Endothelial cell of umbilical vein (primary cell): ENCODE measurements around the gene TPM1. TPM values are rescaled to one million over a fixed set of nuclear protein-coding genes. Genes with fewer than 3 reads are reported as not detected.

ENCODE experiments used
- BruUV-seq: library from RNA; stranded (reverse); fragments of 400-500 nt; replicated peaks from 2 replicates; lab custom pipeline; 2021; lab: Mats Ljungman, UMichigan
- CTCF ChIA-PET: fragments of 300-600, 350-600 bp; sonication (Branson Sonifier 250); formaldehyde crosslinking; loops from one replicate; lab custom pipeline; 2021; ENCODE audit warnings: antibody characterized with exemption, inconsistent platforms; lab: Charles Lee
- POLR2A ChIA-PET: fragments of 300-600, 350-600 bp; sonication (Branson Sonifier 250); formaldehyde crosslinking; loops from one replicate; lab custom pipeline; 2021; ENCODE audit warnings: antibody characterized with exemption, inconsistent platforms; lab: Charles Lee
- DNase-seq: peaks from one replicate; pipeline ENCODE4 v3.0.0-alpha.2; 2011; ENCODE audit warnings: low read depth, low spot score
- FAIRE-seq: peaks from 2 replicates; lab custom pipeline; 2011; peaks lifted over from hg19 to GRCh38; lab: Jason Lieb, UNC
- H2AFZ ChIP-seq: 2 replicates; pipeline ENCODE4 v1.6.0; 2012; ENCODE audit warnings: low read depth, low read length, control low read depth, inconsistent platforms
- H3K27ac ChIP-seq: 2 replicates; pipeline ENCODE4 v1.5.1; 2011; ENCODE audit warnings: low read depth, mild to moderate bottlenecking, control low read depth, low read length, moderate library complexity; ENCODE audit not compliant: insufficient read depth
- H3K27me3 ChIP-seq, 2 experiments: 2 replicates each; pipeline versions ENCODE4 v1.6.0 to v1.6.1; 2011; ENCODE audit warnings: low read length in 2 of 2, mixed read lengths in 1 of 2; ENCODE audit not compliant: control insufficient read depth in 2 of 2, insufficient read depth in 2 of 2
- H3K36me3 ChIP-seq, 2 experiments: 2 replicates in 1 of 2; 3 replicates in 1 of 2; pipeline ENCODE4 v1.5.1; 2011; ENCODE audit warnings: low read length in 2 of 2, mild to moderate bottlenecking in 1 of 2, moderate library complexity in 1 of 2; ENCODE audit not compliant: control insufficient read depth in 2 of 2, insufficient read depth in 2 of 2; ENCODE audit errors: extremely low read depth in 1 of 2
- H3K4me1 ChIP-seq: 3 replicates; pipeline ENCODE4 v1.5.1; 2011; ENCODE audit warnings: mild to moderate bottlenecking, low read length; ENCODE audit not compliant: control insufficient read depth, insufficient read depth; ENCODE audit errors: extremely low read depth
- H3K4me2 ChIP-seq: 2 replicates; pipeline ENCODE4 v1.6.1; 2011; ENCODE audit warnings: low read length, control low read depth, mixed read lengths; ENCODE audit not compliant: insufficient read depth
- H3K4me3 ChIP-seq, 3 experiments: fragments of 200-600 bp in 1 of 3; sonication (generic), shearing (Covaris generic) in 1 of 3; replicated peaks in 1 of 3; 2 replicates each; pipeline ENCODE4 v1.5.1; 2011 to 2016; ENCODE audit warnings: control low read depth in 3 of 3, low read length in 3 of 3, mild to moderate bottlenecking in 2 of 3, inconsistent platforms in 1 of 3, low read depth in 1 of 3, moderate library complexity in 1 of 3; ENCODE audit not compliant: insufficient read depth in 1 of 3
- H3K79me2 ChIP-seq: 2 replicates; pipeline ENCODE4 v1.6.0; 2012; ENCODE audit warnings: low read length, inconsistent platforms; ENCODE audit not compliant: control insufficient read depth, insufficient read depth
- H3K9ac ChIP-seq: replicated peaks from 2 replicates; pipeline ENCODE3; 2011; ENCODE audit warnings: low read length, control low read depth; ENCODE audit not compliant: insufficient read depth; ENCODE audit errors: extremely low read depth
- H3K9me1 ChIP-seq: replicated peaks from 3 replicates; pipeline ENCODE4 v1.6.0; 2011; ENCODE audit warnings: mild to moderate bottlenecking, low read length; ENCODE audit not compliant: control insufficient read depth, insufficient read depth; ENCODE audit errors: extremely low read depth
- H3K9me3 ChIP-seq: replicated peaks from 2 replicates; pipeline ENCODE4 v1.5.1; 2012; ENCODE audit warnings: low read length, inconsistent platforms; ENCODE audit not compliant: control insufficient read depth, insufficient read depth
- H4K20me1 ChIP-seq: replicated peaks from 2 replicates; pipeline ENCODE3; 2011; ENCODE audit warnings: mild to moderate bottlenecking, low read length; ENCODE audit not compliant: control insufficient read depth, insufficient read depth; ENCODE audit errors: extremely low read depth
- EZH2 ChIP-seq: IDR thresholded peaks from 2 replicates; pipeline ENCODE4 v1.6.1; 2012; ENCODE audit warnings: borderline replicate concordance, low read depth, mild to moderate bottlenecking, moderate library complexity, low read length, inconsistent platforms; ENCODE audit not compliant: severe bottlenecking
- FOS ChIP-seq: IDR thresholded peaks from 2 replicates; pipeline ENCODE4 v1.6.1; 2011; ENCODE audit warnings: mild to moderate bottlenecking, low read length, moderate library complexity, borderline replicate concordance; ENCODE audit not compliant: insufficient read depth
- GATA2 ChIP-seq: IDR thresholded peaks from 2 replicates; pipeline ENCODE4 v1.7.0; 2011; ENCODE audit warnings: low read depth, mild to moderate bottlenecking, moderate library complexity, mixed read lengths, low read length; ENCODE audit not compliant: insufficient read length, insufficient read depth
- JUN ChIP-seq: IDR thresholded peaks from 2 replicates; pipeline ENCODE4 v1.6.1; 2011; ENCODE audit warnings: borderline replicate concordance, low read depth; ENCODE audit not compliant: insufficient read length, insufficient read depth
- MYC ChIP-seq: IDR thresholded peaks from one replicate; pipeline ENCODE4 v1.6.1; 2011; ENCODE audit warnings: mild to moderate bottlenecking, low read depth, low read length
- POLR2A ChIP-seq: IDR thresholded peaks from 2 replicates; pipeline ENCODE4 v1.6.1; 2012; ENCODE audit warnings: low read depth, mild to moderate bottlenecking, control low read depth, low read length
- POLR2AphosphoS5 ChIP-seq: IDR thresholded peaks from 2 replicates; pipeline ENCODE4 v1.6.1; 2012; ENCODE audit warnings: low read depth, mild to moderate bottlenecking, control low read depth, low read length, moderate library complexity; ENCODE audit not compliant: insufficient read depth
- dilution Hi-C: fragments of 300-500 bp; cut with MboI; formaldehyde crosslinking; loops from one replicate; pipeline ENCODE4 v1.15.0; 2019; ENCODE audit warnings: low sequenced_read_pairs; ENCODE audit not compliant: extremely low pct_ligation_motif_present
- intact Hi-C: fragments of 100-400 bp; cut with micrococcal nuclease; formaldehyde crosslinking; loops from one replicate; pipeline ENCODE4 v1.10.0; 2022
- polyA plus RNA-seq, 4 experiments: library from polyadenylated mRNA; depleted of rRNA in 3 of 4; stranded (reverse) in 3 of 4; unstranded in 1 of 4; fragments of >200 nt; gene quantifications; 2 replicates each; pipeline versions ENCODE4 v1.2.1 to v1.2.3, GENCODE V29; 2011 to 2012; ENCODE audit warnings: missing spikeins in 1 of 4
- total RNA-seq: library from RNA; stranded (reverse); gene quantifications from 2 replicates; pipeline ENCODE4 v1.2.3, GENCODE V29; 2021
- TF ChIP-seq, protein P1 (sequence below): IDR thresholded peaks from 2 replicates; pipeline ENCODE4 v1.6.1; 2011; ENCODE audit not compliant: insufficient read depth, insufficient read length
- TF ChIP-seq, protein P2 (sequence below), 2 donors: IDR thresholded peaks; 1 replicate in 1 of 2; 2 replicates in 1 of 2; pipeline ENCODE4 v1.5.1; 2011; ENCODE audit warnings: low read length in 2 of 2, mild to moderate bottlenecking in 2 of 2, moderate library complexity in 2 of 2, control low read depth in 1 of 2, inconsistent platforms in 1 of 2, low read depth in 1 of 2; ENCODE audit not compliant: insufficient read depth in 1 of 2; ENCODE audit errors: extremely low read depth in 1 of 2

Gene TPM1
- total and polyA plus RNA-seq, 2 donors (not counting 3 experiments of a cell fraction or from before 2014, with no cell fraction given) = 518 to 558 TPM

DNA sequence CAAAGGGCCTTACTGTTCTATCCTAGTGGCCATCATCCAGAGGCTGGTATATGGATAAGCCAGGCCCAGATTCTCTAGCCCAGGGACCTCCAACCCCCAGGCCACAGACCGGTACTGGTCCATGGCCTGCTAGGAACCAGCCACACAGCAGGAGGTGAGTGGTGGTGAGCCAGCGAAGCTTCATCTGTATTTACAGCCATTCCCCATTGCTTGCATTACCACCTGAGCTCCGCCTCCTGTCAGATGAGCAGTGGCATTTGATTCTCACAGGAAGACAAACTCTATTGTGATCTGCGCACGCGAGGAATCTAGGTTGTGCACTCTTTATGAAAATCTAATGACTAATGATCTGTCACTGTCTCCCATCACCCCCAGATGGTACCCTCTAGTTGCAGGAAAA lies 30.1 kb upstream of the TPM1 start:
- FAIRE-seq (no peak), DNase-seq (no peak)
- Histone ChIP-seq H3K9ac (no peak overlapping the region), H3K9me1 (no peaks in the 10 kb centered on the region), H2AFZ (no peak overlapping the region), H3K4me2 (no peak overlapping the region), H3K79me2 (no peaks in the 10 kb centered on the region), H3K4me3 (no peak overlapping the region), H3K9me3 (no peaks in the 10 kb centered on the region), H3K27me3 (no peaks in the 10 kb centered on the region), H3K36me3 (no peaks in the 10 kb centered on the region), H4K20me1 (no peaks in the 10 kb centered on the region), H3K4me1 (peaks cover 25% of the 10 kb centered on the region), H3K27ac (no peak overlapping the region)
- no TSS peak for BruUV-seq
- POLR2A ChIA-PET = no interaction called here
- CTCF ChIA-PET = no interaction called here
- dilution Hi-C loops (no loop called here), intact Hi-C loops (loop anchor here (5.0 kb wide), 1 partner anchor 55 kb away; no protein-coding TSS in a partner anchor)
- TF ChIP-seq, protein P1, sequence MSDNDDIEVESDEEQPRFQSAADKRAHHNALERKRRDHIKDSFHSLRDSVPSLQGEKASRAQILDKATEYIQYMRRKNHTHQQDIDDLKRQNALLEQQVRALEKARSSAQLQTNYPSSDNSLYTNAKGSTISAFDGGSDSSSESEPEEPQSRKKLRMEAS = no peak
- TF ChIP-seq POLR2A (no peak), MYC (no peak), EZH2 (no peak), POLR2AphosphoS5 (no peak), FOS (no peak), GATA2 (no peak), JUN (no peak)
- TF ChIP-seq, protein P2, sequence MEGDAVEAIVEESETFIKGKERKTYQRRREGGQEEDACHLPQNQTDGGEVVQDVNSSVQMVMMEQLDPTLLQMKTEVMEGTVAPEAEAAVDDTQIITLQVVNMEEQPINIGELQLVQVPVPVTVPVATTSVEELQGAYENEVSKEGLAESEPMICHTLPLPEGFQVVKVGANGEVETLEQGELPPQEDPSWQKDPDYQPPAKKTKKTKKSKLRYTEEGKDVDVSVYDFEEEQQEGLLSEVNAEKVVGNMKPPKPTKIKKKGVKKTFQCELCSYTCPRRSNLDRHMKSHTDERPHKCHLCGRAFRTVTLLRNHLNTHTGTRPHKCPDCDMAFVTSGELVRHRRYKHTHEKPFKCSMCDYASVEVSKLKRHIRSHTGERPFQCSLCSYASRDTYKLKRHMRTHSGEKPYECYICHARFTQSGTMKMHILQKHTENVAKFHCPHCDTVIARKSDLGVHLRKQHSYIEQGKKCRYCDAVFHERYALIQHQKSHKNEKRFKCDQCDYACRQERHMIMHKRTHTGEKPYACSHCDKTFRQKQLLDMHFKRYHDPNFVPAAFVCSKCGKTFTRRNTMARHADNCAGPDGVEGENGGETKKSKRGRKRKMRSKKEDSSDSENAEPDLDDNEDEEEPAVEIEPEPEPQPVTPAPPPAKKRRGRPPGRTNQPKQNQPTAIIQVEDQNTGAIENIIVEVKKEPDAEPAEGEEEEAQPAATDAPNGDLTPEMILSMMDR (IDR thresholded peaks at IDR 0.05; ENCODE audit: extremely low read depth in 1 of 2, insufficient read depth in 1 of 2, low read depth in 1 of 2, low read length in 2 of 2) = no peak
